AML-193 (cell line): ENCODE data around the gene KIAA1755.
A peak's percentile ranks its signal among the peaks of the same experiment; 100 is the strongest.
"Not testable (repeated sequence)": the region's sequence is repeated elsewhere in the genome, so short reads cannot be mapped to it uniquely, and the experiment has no call there.

Source experiments
- DNase-seq, 2 experiments: peaks; one replicate each; lab custom pipeline; 2025; lab: John Stamatoyannopoulos, UW

The KIAA1755 gene

GRCh38 chr20:38290829-38291814 lies 30.6 kb upstream of the KIAA1755 start:
- DNase-seq, result no peak

DNA sequence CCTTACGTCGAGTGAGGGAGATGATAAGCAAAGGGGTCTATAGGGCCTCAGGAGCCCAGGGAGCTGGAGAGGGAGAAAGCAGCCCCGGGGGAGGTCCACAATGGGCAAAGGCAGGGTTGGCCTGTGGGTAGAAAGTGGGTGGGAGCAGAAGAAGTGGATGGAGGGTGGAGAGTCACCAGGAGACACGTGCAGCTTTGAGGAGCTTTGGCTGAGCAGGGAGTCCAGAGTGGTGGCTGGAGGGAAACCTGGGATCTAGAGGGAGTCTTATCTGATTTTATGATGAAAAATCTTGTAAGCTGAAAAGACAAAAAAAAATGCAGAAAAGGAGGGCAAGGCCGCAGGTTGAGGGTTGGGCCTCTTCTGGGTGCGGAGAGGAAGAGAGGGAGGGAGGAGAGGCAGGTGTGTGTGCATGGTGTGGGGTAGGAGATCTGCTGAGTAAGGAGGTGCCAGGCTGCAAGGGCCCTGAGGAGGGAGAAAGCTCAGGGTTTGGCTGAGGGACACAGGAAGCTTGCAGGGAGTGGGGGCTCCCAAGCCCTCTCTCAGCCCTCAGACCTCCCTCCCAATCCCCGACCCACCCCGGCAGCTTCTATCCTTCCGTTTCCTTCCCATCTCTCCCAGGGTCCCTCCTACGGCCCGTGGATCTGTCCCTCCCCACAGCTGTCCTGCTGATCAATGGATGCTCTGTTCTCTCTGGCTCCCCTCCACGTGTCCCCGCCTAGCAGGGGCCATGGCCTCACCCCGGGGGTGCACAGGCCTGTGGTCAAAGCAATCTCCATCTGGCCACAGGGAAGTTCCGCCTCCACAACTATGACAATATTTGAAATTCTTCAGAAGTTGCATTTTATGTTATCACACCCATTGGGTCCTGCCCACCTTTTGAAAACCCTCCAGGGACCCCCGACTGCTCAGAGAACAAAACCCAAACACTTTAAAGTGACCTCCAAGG lies 26.3 kb upstream of the KIAA1755 start:
- DNase-seq, result no peak

DNA sequence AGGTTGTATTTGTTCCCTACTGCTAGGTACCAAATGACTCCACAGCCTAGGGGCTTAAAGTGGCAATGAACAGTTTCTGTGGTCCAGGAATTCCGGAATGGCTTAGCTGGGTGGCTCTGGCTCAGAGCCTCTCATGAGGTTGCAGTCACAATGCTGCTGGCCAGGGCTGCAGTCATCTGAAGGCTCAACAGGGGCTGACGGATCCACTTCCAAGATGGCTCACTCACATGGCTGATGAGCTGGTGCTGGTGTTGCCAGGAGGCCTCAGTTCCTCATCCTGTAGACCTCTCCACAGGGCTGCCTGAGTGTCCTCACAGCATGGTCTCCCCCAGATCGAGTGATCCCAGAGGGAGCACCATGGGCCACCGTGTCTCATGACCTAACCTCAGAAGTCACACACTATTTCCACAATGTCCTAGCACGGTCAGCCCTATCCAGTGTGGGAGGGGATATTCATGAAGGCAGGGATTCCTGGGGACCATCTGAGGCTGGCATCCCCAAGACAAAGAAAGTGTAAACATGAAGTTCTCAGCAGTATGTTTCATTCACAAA lies 24.4 kb upstream of the KIAA1755 start:
- DNase-seq, result no peak

DNA sequence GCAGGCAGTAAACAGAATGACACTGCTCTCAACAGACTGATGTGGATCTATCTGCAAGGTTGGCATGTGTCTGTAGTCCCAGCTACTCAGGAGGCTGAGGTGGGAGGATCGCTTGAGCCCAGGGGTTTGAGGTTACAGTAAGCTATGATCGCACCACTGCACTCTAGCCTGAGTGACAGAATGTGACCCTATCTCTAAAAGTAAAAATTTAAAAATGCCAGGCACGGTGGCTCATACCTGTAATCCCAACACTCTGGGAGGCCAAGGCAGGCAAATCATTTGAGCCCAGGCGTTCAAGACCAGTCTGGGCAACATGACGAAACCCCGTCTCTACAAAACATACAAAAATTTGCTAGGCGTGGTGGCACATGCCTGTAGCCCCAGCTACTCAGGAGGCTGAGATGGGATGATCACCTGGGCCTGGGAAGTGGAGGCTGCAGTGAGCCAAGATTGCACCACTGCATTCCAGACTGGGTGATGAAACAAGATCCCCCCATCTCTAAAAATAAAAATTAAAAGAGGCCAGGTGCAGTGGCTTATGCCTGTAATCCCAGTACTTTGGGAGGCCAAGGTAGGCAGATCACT lies 23.6 kb upstream of the KIAA1755 start:
- DNase-seq, result not testable (repeated sequence)

GRCh38 chr20:38283236-38283635 lies 22.7 kb upstream of the KIAA1755 start:
- DNase-seq, result no peak

DNA sequence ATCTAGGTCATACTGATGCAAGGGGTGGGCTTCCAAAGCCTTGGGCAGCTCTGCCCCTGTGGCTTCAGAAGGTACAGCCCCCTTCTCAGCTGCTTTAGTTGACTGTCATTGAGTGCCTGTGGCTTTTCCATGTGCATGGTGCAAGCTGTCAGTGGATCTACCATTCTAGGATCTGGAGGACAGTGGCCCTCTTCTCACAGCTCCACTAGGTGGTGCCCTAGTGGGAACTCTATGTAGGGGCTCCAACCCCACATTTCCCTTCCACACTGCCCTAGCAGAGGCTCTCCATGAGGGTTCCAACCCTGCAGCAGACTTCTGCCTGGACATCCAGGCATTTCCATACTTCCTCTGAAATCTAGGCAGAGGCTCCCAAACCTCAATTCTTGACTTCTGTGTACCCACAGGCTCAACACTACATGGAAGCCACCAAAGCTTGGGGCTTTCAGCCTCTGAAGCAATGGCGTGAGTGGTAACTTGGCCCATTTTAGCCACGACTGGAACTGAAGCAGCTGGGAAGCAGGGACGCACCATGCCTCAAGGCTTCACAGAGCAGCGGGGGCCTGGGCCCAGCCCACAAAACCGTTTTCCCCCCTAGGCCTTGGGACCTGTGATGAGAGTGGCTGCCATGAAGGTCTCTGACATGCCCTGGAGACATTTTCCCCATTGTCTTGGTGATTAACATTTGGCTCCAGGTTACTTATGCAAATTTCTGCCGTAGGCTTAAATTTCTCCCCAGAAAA lies 20.8 kb upstream of the KIAA1755 start:
- not testable (repeated sequence) for DNase-seq

DNA sequence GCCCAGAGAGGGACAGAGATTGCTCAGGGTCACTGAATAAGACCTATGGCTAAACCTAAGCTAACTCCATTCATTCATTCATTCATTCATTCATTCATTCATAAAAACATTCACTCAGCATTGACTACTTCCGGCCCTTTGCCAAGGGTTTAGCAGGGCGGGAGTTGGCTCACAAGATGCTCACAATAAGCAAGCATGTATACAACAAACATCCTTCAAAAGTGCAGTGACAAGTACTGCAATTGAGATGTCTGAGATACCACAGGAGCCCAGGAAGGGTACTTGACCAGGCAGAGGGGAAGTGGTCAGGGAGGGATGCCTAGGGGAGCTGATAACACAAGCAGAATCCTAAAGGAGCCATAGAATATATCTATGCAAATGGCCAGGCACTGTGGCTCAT lies 18.2 kb upstream of the KIAA1755 start:
- peak; percentile 2 to 3 for DNase-seq

- DNase-seq, result no peak
Measured at GRCh38 chr20:38278131-38278530, 17.6 kb upstream of the KIAA1755 start.

DNA sequence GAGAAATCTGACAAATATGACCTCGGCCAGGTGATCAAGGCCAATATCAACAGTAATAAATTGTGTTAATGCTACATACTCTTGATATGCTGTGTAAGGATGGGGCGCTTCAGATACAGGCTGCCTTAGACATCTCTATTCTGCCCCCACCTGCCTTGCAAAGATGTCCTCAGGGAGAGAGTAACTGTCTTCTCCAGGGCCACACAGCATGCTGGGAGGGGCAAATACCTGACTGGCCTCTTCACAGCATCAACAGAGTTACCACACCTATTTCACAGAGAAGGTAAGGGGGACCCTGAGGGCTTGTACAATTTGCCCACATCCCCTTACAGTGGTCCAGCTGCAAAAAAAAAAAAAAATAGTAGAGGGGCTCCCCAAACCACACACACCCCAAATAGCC lies 17.2 kb upstream of the KIAA1755 start:
- DNase-seq, result no peak

- no peak for DNase-seq
Measured at GRCh38 chr20:38277285-38277684, 16.8 kb upstream of the KIAA1755 start.

DNA sequence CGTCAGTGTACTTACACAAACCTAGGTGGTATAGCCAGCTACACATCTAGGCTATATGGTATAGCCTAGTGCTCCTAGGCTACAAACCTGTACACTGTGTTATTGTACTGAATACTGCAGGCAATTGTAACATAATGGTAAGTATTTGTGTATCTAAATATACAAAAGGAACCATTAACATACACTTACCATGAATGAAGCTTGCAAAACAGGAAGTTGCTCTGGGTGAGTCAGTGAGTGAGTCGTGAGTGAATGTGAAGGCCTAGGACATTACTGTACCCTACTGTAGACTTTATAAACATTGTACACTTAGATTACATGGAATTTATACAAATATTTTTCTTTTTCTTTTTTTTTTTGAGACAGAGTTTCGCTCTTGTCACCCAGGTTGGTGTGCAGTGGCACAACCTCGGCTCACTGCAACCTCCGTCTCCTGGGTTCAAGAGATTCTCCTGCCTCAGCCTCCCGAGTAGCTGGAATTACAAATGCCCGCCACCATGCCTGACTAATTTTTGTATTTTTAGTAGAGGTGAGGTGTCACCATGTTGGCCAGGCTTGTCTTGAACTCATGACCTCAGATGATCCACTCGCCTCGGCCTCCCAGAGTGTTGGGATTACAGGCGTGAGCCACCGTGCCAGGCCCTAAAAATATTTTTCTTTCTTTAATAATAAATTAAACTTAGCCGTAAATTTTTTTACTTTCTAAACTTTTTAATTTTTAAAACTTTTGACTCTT lies 15.4 kb upstream of the KIAA1755 start:
- DNase-seq, result peak; percentile 79 to 83

DNA sequence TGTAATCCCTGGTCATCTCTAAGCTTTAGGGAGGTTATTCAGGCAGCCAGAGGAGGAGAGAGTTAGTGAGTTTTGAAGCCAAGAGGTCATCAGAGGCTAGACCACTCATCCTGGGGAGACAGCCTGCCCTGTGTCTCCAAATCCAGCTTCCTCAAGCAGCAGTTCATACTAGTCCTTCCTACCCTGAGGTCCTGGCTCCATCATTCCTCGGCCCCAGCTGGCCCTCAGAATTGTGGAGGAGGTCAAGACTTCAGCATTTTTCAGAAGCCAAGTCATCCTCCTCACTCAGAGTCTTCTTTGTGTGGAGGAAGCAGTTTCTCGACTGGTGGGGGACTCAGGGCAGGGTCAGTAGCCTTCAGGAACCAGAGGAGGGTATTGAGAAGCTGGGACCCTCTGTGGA lies 12.4 kb upstream of the KIAA1755 start:
- no peak for DNase-seq

- no peak for DNase-seq
Measured at GRCh38 chr20:38272398-38272797, 11.9 kb upstream of the KIAA1755 start.

GRCh38 chr20:38271608-38272120 lies 11.1 kb upstream of the KIAA1755 start:
- no peak for DNase-seq

DNA sequence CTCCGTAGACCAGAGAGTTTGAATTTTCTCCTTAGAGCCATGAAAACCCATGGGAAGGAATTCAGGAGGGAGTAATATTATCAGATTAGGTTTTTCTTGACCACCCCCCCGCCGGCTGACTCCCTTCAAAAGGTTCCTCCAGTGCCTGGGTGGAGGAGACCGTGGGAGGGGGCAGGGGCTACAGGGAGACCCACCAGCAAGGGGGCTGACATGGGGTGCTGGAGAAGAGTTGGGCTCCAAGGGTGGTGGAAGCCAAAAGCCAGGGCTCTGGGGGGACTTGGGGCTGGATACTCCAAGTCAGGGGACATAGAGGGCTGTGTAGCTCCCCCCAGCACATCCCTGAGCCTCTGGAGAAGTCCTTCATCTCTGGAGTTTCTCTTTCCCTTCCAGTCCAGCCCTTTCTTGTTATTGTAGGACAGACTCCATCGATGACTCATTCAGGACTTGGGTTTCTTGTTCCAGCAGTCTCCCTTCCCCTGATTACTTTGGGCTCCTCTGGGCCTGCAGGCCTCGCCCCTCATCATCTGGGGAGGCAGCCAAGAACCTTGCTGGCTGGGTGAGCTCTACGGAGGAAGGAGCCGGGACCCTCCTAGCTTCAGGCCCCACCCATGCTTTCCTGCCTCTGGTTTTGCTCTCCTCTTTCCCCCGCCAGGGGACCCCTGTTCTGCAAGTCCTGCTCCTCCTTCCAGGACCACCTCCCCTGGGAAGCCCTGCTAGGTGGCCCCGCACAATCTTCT lies 10.5 kb upstream of the KIAA1755 start:
- no peak for DNase-seq

DNA sequence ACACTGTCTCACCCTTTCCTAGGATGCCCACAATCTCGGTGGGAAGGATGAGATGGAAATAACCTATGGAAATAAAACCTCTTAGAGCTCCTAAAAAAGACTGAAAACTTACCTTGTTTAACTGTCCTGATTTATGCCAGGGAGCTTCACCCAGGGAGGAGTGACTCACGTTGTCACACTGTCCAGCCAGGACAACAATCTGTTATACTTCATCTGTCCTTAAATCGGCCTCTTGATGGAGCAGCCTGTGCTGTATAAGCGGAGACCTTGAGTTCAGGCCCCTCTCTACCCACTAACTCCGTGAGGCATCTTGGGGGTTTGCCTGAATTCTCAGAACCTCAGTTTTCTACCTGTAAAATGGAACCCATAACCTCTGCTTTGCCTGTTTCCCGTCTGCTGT lies 9.2 kb upstream of the KIAA1755 start:
- DNase-seq, result no peak

DNA sequence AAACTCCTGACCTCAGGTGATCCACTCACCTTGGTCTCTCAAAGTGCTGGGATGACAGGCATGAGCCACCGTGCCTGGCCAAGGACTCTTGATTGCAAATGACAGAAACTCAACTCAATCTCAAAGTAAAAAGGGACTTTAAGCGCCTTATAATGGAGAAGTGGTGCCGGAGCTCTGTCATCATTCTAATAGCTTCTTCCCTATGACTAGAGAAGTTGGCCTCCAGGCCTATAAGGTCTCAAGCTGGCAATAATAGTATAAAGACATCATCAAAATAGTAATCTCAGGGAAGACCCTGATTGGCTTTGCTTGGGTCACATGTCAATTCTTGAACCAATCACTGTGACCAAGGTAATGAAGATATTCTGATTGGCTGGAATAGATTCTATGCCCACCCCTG lies 8.5 kb upstream of the KIAA1755 start:
- no peak for DNase-seq

DNA sequence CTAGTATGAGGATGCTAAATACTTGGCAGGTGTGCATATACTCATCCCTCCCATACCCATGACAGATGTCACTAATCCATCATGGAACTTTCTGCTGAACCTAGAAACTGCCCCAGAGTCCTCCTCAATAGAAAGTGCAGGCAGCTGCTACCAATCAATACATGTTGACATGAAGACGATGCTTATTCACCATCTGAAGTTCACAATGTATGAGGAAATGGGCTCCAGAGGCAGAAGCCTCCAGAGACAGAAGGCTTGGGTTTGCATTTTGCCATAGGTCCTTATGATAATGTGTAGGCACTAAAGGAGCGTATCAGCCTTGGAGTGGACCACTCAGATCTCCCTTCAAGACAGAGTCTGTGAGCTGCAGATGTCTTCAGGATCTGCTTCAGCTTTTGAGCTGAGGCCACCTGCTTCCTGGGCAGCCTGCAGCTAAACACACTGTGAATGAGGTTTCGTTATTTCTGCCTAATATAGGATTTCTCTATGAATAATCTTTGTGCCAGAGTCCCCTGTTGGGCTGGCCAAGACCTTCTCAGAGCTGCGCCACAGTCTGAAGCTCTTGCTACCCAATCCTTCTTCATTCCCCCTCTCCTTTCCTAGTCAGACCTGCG lies 7.5 kb upstream of the KIAA1755 start:
- no peak for DNase-seq

DNA sequence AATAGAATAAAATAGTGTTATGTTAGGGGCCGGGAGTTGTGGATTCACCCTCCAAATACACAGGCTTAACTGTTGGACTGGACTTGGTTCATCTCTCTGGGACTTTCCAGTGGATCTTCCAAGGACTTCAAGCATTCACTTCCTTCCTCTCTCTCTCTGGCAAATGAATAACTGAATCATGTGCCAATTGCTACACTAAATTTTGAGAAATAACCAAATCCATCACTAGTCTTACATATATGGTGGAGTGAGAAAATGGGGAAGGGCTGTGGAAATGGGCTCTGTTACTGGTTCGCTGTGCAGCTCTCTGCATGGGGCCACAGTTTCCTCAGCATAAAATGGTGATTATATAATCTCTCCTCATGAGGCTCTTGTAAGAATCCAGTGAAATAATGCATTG lies 6.8 kb upstream of the KIAA1755 start:
- DNase-seq, result peak; percentile 9 to 45
